A549 treated with CORT108297 at 1 μM for 4 hours (cell line): ENCODE data around the gene LALBA. TPM values are rescaled to one million over a fixed set of nuclear protein-coding genes. Genes with fewer than 3 reads are reported as not detected.

Experiments
- total RNA-seq: library from RNA; stranded (reverse); fragments of 200-300 nt; extraction: Qiagen RNA extraction; gene quantifications from 5 replicates; pipeline ENCODE4 v1.2.3, GENCODE V29; 2022

Gene LALBA
- not detected in 5 replicates for total RNA-seq

GRCh38 chr12:48569946-48570345 is at the start of gene LALBA:
TSS of gene LALBA (minus strand) at chr12:48570046. CDS start at chr12:48570020, 26 bp downstream.

DNA sequence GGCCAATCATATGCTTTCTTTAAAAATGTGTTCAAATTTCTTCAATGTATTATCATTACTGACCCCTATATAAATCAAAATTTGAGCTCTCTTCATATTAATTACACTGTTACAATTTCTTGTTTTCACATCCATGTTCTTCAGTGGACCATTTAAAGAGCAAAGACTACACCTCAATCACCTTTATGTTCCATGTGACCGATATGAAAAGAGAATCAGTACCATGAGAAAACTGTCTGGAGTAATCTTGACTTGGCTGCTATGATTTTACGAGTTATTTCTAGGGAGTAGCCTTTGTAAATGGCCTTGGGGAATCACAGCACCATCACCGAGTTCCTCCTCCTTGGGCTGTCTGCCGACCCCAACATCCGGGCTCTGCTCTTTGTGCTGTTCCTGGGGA is 44.5 kb downstream of the LALBA start, which contains the start of gene OR8S1:
OR8S1 (plus strand) TSS at position 301 of the 400 bp plus-strand sequence; CDS start at position 301, 0 bp downstream.

Other genes with a start within 250 kb of the LALBA start
- gene ZNF641, start 219.1 kb downstream of the LALBA start, total RNA-seq: 5.9 to 7.2 TPM (median 6.7 TPM) in 5 replicates
- gene ANP32D, start 97.5 kb downstream of the LALBA start, total RNA-seq: not detected in 5 replicates
- not detected in 5 replicates for gene C12orf54, start 87.5 kb downstream of the LALBA start, total RNA-seq
- not detected in 5 replicates for gene OR8S1, start 44.4 kb downstream of the LALBA start, total RNA-seq
- gene KANSL2, start 112.2 kb upstream of the LALBA start, total RNA-seq: 33.3 to 41.4 TPM (median 36.9 TPM) in 5 replicates
- 12.1 to 14.7 TPM (median 13.4 TPM) in 5 replicates for gene CCNT1, start 146.7 kb upstream of the LALBA start, total RNA-seq
- 11.9 to 16.6 TPM (median 16.2 TPM) in 5 replicates for gene ADCY6, start 219.0 kb upstream of the LALBA start, total RNA-seq
- 30.2 to 46.8 TPM (median 39.7 TPM) in 5 replicates for gene CACNB3, start 248.4 kb upstream of the LALBA start, total RNA-seq